Kidney tubule cell (primary cell): ENCODE results near the gene GNPDA1.
"Not testable (repeated sequence)": the region's sequence is repeated elsewhere in the genome, so short reads cannot be mapped to it uniquely, and the experiment has no call there.

ENCODE experiments used
- DNase-seq: peaks from one replicate; pipeline ENCODE4 v3.0.0-alpha.2; 2018; ENCODE audit warnings: low spot score

GNPDA1 gene

DNA sequence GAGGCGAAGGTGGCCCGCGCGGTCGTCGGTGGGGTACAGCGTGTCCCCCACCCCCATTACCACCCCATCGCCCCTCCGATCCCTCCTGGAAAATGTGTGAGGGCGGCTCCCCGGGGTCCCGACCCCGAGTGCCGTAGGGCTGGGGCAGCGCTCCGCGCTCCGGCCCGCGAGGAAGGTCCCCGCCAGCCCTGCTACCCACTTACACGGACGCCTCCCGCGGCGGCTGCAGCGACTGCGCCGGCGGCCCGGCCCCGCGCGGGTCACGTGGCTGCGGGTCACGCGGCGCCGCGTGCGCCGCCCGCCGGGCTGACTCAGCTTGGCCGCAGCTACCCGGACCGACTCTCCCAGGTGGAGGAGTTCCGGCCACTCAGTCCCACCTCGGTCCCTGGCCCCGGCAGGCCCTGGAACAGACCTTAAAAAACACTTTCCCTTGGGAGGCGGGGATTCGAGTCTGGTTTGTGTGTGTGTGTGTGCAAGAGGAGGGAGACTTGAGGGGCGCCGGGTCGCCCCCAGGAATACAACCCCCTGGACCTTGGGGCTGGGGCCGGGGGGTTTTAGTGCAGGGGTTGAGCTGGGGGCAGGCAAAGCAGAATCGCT, at the start of gene GNPDA1:
Gene GNPDA1 (minus strand): TSS at position 236 of the 597 bp plus-strand sequence. CDS start 992 bp downstream, outside the sequence.
- DNase-seq = peak; percentile 90

DNA sequence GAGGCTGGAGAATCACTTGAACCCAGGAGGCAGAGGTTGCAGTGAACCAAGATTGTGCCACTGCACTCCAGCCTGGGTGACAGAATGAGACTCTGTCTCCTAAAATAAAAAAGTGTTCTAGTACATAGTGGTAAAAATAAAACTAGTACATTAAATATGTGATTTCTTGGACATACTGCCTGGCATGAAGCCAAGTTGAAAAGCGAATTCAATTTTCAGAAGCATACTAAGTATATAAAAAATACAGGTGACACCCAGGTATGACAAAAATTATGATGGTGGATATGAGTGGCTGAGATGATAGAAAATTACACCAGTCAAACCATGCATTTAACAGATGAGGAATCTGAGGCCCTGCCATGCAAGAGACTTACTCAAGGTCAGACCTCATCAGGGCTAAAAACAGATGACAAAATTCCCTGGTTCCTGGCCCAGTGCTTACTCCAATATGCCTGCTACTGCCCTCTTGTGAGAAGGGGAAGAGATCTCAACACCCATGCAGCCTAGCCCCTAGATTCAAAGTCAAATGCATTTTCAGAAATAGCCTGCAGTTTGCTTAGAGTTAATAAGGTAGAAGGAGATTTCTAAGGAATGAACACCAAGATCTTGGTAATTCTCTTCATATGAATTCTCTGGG, 46.6 kb upstream of the GNPDA1 start:
- DNase-seq = no peak

DNA sequence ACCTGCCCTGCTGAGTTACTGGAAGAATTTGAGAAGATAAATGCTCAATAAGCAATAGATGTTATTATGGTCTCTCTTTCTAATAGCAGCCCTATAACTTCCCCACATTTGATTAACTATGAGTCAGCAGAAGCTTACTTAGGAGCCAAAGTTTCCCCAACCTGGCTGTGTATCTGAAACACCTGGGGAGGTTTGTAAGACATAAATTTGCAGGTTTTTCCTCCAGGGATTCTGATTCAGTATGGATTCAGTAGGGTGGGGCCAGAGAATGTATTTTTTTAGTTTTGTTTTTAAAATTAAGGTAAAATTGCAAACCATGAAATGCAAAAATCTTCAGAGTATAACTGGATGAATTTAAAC, 44.9 kb upstream of the GNPDA1 start:
- DNase-seq = peak; percentile 13

DNA sequence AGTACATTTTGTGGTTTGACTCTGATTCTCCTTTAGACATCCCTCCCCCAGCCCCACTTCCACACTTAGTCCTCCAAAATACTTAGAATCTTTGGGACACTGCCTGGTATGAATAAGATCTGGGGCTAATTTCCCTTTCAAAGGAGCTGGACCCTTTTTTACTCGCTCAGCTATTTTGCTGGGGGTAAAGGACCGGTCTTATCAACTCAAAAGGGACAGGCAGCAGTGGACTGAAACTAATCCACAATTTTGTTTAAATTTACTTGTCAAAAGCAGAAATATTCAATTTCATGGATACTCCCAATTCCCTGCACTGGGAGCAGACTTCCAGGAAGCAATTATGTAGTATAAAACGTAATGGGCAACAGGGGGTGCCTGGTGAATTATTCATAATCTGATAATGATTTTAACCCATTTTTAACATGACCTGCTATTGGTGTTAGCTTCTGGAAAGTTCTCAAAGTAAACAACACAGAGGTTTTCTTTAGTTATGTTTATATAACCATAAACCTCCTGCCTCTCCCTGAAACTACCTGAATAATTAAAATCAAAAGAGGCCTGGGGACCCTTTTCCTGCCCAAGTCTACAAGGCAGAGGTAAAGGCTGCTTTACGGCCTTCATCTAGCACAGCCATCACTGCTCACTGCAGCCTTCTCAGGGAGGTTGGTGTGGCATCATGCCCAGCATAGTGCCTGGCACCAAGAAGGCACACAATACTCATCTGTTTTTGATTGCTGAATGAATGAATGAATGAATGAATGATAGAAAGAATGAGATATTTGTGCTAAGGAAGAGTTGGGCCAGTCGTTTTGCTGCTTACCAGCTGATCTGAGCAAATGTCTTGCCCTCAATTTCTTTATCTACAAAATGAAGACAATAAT, 44.2 kb upstream of the GNPDA1 start:
- DNase-seq = no peak

DNA sequence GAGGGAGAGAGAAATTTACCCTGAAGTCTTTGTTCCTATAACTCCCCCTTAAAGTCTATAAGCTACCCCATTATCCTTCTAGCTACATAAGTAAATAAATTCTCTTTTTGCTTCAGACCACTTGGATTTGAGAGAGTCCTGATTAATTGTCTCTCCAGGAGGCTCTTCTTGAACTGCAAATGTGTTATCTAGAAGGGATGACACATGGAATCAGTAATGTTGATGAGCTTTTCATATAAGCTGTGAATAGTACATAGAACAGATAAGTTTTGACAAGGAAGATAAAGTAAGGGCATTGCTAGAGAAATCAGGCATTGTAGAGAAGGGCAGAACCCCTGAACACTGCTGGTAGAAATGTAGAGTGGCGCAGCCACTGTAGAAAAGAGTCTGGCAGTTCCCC, 42.5 kb upstream of the GNPDA1 start:
- DNase-seq = no peak

DNA sequence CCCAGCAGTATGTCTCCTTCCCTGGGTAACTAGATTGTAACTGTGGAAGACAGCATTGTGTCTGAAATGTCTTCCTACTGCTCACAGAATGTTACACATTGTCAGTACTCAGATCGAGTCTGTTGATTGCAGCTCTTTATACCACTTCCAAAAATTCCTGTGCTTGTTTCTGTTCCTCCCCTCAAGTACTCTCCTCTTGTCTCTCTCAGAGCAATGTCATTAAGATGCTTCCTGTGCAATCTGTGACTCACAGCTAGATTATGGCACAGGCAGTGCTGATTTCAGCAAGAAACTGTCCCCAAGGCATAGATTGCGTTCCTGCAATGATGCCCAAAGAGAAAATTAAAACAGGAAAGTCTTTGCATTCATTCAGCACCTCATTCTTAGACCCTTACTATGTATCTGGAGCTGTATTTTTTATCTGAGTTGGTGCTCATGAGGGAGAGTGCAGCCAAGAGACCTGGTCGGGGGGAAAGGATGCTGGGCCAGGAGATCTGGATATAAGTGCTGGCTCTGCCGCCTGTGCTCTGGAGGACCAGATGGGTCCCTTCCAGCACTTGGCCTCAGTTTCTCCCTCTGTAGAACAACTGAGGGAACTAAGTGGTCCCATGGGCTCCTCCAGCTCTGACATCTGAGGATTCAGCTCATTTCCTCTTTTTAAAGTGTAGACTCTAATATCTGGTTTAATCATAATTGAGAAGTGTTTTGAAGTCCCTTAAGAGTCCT, 40.8 kb upstream of the GNPDA1 start:
- DNase-seq = peak; percentile 44

DNA sequence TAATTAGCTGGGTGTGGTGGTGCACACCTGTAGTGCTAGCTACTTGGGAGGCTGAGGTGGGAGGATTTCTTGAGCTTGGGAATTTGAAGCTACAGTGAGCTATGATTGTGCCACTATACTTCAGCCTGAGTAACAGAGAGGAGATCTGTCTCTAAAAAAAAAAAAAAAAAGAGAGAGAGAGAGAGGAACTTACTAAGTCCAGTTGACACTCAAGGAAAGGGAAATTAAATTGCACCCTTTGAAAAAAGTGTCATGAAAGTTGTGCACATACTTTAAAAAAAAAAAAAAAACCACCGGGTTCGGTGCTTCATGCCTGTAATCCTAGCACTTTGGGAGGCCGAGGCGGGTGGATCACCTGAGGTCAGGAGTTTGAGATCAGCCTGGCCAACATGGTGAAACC, 39.2 kb upstream of the GNPDA1 start:
- DNase-seq = not testable (repeated sequence)

DNA sequence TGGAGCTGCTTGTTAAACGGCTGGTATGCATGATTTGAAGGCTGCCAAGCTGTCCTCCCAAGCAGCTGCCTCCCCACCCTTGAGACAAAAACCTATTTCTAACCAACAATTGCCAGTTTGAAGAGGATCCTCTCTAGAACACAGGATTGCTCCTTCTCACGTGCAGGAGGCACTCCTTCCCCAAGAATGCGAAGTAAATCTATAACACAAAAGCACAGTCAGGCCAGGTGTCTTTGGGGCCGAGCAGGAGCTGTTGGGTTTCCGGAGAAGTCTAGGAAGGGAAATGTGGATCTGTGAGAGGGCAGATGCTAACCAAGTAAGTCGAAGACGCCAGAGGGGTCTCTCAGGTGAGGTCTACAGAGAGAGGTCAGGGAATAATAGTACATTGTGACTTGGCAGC, 35.4 kb upstream of the GNPDA1 start:
- no peak for DNase-seq

DNA sequence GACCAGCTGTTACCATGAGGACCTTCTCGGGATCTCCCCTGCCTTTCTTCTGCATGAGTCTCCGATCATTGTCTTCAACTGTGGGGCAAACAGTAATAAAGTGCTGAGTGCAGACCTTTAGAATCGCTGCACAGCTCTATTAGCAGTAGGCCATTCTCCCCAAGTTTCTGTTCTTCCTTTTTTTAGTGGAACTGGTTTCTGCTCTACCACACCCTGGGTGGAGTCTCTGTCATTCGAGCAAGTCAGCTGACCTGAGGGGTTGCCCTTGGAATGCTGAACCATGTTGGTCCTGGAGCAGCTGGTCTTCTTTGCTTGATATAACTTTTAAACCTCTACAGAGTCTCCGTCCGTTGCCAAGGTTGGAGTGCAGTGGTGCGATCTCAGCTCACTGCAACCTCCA, 33.4 kb upstream of the GNPDA1 start:
- no peak for DNase-seq

DNA sequence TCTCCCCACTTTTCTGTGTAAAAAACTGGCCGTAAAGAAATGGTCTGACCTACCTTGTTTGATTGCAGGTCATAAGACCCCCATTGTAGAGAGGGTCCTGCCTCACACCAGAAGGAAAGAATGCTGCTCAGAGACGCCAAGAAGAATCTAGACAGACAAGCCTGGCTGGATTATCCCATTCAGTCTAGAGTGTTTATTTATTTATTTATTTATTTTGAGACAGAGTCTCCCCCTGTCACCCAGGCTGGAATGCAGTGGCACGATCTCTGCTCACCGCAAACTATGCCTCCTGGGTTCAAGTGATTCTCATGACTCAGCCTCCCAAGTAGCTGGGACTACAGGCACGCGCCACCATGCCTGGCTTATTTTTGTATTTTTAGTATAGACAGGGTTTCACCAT, 28.1 kb upstream of the GNPDA1 start:
- not testable (repeated sequence) for DNase-seq

DNA sequence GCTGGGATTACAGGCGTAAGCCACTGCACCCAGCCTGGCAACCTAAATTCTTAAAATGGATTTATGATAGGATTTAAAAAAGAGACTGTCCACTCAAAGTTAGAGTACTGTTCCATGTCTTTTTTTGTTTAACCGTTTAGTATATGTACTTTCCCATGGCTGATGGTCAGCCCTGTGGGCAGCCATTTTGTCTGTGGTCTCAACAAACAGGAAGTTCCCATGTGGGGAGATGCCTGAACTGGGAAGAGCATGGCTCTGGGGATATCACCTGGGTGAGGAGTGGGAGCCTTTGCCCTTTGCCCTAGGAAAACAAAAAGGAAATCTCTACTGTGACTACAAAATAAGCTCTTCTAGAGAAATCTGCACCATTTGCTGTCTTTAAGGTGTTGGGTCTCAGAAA, 27.5 kb upstream of the GNPDA1 start:
- DNase-seq = no peak

DNA sequence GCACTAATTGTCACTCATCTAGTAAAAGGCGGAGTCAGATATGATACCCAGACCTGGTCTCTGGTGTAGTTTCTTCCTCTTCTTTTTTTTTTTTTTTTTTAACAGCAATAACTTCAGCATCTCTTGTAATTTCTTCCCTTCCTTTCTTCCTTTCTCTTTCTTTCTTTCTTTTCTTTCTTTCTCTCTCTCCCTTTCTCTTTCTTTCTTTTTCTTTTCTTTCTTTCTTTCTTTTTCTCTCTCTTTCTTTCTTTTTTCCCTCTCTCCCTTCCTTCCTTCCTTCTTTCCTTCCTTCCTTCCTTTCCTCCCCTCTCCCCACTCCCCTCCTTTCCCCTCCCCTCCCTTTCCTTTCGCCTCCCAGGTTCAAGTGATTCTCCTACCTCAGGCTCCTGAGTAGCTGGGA, 25.9 kb upstream of the GNPDA1 start:
- DNase-seq = no peak

DNA sequence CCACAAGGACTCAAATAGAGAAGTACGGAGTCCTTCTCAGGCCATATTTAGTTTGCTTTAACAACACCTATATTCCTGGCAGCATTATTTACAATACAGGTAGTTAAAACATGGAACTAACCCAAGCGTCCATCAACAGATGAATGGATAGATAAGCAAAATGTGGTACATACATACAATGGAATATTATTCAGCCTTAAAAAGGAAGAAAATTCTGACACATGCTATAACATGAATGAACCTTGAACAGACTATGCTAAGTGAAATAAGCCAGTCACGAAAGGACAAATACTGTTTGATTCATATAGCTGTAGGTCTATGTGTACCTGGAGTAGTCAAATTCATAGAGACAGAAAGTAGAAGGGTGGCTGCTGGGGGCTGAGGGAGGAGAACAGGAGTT, 24.8 kb upstream of the GNPDA1 start:
- not testable (repeated sequence) for DNase-seq

DNA sequence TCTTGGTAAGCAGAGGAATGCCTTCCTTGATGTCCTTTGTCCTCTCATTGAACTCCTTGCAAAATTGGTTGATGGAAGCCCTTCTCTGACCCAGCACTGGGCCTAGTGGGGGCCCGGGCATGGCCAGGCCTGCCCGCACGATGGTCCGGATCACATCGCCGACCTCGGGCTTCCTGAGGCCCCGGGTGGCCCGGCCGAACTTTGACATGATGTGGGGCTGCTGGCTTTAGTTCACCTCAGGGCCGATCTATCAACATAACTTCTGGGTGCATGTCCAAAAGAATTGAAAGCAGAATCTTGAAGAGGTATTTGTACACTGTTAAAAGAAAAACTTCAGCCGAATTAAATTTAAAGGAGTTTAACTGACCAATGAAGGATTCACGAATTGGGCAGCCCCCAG, 24.1 kb upstream of the GNPDA1 start:
- no peak for DNase-seq

DNA sequence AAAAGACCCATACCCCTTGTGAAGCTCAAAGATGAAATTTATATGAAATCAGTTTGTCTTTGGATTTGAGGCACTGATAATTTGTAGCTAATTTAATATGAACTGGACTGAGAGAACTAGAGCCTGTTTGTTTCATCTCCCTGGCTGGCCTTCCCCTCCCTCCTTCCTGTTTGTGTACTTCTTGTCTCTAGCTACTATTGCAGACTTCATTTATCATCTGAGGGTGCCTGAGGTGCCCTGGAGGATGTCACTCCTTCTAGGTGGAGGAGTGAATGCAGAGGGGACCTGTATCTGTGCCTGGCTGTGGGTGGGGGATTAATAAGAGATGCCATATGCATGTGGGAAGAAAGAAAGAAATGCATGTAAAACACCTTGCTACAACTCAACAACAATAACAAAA, 22.2 kb upstream of the GNPDA1 start:
- DNase-seq = no peak

DNA sequence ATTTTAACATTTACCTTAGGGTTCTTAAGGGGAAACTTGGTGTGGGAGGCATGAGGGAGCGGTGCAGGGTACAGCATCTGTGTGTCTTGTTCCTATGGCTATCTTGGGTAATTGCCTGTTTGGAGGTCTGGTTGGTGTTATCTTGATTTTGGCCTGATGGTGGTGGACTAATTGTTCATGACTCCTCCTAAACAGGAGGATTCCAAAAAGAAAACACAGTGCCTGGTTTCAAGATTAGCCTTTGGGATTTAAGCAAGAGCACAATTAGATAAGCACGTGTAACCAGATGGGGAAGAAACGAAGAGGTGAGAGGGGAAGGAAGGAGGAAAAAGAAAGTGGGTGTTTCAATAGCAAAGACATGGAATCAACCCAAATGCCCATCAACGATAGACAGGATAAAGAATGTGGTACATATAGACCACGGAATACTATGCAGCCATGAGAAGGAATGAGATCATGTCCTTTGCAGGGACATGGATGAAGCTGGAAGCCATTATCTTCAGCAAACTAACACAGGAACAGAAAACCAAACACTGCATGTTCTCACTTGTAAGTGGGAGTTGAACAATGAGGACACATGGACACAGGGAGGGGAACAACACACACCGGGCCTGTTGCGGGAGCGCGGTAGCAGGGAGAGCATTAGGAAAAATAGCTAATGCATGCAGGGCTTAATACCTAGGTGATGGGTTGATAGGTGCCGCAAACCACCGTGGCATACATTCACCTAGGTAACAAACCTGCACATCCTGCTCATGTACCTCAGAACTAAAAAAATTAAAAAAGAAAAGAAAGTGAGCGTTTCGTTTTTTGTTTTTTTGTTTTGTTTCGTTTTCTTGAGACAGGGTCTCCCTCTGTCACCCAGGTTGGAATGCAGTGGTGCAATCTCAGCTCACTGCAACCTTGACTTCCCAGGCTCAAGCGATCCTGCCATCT, 21.1 kb upstream of the GNPDA1 start:
- not testable (repeated sequence) for DNase-seq

DNA sequence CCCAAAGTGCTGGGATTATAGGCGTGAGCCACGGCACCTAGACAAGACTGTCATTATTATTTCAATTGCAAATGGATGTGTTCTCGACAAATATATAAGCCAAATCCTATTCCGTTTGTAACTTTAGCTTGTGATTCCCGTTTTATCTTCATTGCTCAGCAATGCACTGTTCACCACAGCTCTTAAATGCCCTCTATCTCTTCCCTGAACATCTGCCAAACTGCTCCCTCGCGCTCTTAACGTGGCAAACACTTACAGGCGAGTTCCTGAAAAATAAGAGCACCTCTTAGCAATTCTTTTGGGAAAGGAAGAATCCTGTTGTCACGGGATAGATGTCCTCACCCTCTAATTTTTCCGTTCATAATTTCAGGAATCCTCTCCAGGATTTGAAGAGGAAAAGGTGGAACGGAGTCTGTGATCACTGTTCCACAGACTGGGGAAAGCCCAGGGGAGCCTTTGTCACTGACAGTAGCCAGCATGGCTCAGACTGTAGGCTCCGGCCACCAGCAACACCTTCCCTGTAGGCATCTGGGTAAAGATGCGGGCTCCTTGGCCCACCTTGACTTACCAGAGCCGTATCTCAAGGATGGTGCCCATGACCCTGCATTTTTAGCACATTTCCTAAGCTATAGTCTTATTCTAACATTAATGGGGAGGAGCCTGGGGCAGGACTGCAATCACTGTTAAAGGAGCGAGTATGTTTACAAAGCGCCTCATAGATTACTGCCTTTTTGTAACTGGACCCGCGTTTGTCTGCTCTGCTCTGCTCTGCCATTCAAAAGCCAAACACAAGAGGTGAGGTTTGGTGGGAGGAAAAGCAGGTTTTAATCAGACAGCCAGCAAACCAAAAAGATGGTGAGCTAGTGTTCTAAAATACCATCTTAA, 20.2 kb upstream of the GNPDA1 start:
- DNase-seq = no peak

DNA sequence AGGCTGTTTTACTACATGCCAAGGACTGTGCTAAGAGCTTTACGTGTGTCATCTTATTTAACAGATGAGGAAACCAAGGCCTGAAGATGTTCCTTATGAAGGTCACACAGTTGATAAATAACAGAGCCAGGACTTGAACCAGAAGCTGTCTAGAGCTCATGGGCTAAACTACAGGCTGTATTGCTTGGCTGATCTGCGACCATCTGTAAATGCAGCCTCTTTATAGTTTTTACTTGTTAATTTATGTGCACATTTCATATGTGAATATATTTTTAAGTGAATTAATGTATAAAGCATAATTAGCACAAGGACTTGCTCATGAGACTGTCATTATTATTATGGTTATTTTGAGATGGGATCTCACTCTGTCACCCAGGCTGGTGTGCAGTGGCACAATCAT, 19.3 kb upstream of the GNPDA1 start:
- no peak for DNase-seq

DNA sequence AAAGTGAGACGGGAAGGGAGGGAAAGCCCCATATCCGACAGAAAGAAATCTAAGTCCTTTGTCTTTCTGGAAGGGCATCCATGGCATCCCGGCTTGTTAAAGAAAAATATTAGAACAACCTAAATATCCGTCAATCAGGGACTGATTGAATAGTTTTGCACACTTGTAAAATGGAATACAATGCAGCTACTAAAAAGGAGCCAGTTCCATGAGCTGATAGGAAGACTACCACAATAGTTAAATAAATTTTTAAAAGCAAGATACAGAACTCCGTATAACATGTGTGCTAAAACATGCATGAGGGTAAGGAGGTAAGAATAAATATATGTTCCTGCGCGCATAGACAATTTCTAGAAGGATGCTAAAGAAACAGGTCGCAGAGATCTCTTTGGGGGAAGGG, 12.8 kb upstream of the GNPDA1 start:
- DNase-seq = no peak

DNA sequence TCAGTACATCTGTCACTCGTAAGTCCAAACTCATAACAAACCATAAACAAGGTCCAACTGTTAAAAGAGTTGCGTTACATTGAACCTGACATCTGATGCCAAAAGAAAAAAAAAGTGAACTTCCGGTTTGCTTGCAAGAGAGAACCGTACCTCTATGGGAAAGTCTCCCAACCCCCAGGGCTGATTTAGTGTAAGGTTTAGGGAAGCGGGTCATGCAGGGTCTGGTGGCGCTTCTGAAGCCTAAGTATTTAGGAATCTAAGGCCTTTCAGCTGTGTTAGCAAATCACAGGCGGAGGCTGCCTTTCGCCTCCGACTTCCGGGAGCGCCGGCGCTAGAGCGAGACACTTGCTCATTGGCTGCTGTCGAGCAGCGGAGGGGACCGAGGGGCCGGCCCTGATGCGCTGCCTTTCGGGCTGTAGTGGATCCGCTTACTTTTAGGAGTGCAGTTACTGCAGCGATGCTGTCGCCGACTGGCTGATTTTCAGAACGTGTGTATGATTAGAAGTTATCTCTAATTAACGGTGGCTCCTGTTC, 12.0 kb upstream of the GNPDA1 start:
- DNase-seq = peak; percentile 89
